ENCODE measurements around the gene DENND1B.
"Not testable (repeated sequence)": the region's sequence is repeated elsewhere in the genome, so short reads cannot be mapped to it uniquely, and the experiment has no call there.

The DENND1B gene

DNA sequence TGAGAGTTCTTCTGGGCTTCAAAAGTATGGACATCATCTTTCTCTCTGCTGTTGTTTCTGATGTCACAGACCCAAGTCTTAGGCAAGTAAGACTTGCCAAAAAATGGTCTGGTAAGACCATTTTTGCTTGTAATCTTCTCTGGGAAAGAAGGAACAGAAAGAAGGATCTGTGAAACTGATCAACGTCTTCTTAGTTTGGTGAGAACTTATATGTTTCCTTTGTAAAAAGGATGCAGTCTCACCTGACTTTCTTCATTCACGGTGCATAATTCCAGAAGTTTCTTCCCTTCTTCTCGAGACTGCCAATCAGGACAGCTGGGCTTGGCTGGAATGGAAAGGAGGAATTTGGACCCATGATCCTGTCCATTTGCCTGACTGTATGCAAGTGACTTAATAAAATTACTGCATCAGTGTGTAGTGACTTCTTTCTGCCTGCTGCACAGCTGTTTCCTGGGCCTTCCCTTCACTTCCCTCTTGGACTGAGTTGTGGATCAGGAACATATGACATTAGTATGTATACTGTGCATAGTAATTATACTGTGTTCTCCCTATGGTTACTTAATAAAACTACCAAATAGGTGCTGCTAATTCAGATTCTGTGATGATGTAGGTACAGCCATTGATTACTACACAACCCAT, 7.6 kb upstream of the DENND1B start:
- DNase-seq: no peak

GRCh38 chr1:197781968-197782721, 6.9 kb upstream of the DENND1B start:
- DNase-seq: no peak

GRCh38 chr1:197779921-197780320, 4.6 kb upstream of the DENND1B start:
- DNase-seq: no peak

- DNase-seq: no peak
Observed at GRCh38 chr1:197778366-197778945, 3.2 kb upstream of the DENND1B start.

DNA sequence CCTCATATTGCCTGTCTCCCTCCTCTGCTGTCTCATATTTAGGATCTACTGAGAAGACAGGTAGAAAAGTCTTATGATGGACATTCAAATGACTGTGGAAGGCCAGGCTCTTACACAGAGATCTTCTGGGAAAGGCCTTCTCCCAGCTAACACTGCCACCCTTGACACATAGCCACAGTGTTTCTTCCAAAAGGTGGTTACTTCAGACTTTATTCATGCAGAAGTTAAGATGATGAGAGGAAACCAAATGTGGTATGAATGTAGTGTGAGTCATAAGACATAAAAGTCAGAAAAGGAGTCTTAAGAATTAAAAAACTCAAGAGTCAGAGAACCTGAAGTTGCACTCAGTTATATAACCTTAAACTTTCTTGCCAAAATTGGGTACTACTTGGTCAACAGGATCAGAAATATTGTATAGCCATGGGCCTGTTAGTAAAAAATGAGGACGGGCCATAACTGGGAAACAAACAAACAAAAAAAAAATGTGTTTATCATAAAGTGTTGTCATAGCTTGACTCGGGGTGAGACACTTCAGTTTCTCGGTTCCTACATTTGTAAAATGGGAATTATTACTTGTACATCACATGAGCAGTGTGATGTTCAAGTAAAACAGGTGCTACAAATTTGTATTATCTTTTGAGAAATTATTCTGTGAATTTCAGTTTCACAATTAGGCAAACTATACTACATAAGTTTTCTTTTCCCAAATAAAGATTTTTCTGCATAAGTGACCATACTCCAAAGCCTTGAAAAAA, 1.2 kb upstream of the DENND1B start:
- DNase-seq: no peak

GRCh38 chr1:197774466-197775281, 606 bp downstream of the DENND1B start:
- peak; percentile 42 for DNase-seq

DNA sequence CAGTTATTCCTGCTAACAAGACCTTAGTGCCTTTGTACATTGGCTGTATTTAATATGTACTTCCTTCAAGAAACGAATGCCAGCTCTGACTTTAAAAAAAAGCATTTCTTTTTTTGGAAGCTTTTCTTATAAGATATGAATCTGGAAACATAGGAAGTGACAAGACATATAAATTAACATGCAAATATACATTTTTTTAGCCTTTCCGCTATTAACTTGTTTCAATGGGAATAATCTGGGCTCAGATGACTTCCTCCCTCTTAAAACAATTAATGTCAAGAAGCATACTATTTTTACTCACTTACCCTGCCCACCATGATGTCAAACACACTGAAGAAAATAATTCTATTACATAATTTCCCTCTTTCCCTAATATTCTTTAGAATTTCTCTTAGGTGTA, 1.4 kb downstream of the DENND1B start:
- DNase-seq: no peak

DNA sequence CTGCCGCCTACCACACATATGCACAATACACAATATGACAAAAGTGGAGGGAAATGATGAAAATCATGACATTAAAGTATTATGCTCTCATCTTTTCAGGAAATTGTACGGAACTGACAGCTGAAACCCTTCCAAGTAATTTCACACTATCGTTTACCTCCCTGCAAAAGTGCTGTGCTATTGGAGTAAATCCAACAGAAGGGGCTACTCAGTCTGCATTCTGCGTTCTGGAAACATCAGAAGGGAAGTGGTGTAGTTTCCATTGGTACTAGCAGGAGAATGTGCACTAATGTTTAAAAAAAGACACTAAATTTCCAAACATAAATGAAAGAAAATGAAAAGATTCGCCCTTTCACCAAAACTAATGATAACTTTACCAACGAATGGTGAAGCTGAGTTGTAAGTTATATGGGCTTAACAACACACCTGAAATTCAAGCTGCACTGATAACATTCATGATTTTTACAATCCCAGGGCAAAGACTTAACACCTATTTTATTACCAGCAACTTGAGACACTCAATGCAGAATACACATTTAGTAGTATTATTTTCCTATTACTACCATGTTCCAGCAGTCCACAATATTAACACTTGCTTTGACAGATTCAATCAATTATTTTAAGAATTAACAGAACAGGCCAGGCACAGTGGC, 3.2 kb downstream of the DENND1B start:
- no peak for DNase-seq

DNA sequence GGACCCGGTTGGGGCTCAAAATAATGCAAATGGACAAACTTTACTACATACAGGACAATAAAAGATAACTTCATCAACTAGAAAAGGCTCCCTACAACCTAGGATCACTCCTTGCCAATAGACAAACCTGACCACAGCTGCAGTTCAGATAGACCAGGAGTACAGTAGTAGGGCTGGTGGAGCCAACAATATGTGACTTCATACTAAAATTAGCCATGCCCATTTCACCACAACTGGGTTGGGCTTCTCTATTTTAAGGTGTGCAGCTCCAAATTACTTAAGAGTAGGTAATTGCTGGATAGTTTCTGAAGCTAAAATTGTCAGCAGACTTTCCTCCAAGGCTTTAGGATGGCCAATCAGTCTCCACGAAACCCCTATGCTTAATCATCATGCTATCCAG, 3.9 kb downstream of the DENND1B start:
- DNase-seq: no peak

GRCh38 chr1:197770243-197770642, 5.0 kb downstream of the DENND1B start:
- DNase-seq: no peak

GRCh38 chr1:197769287-197769686, 6.0 kb downstream of the DENND1B start:
- no peak for DNase-seq

GRCh38 chr1:197768014-197768805, 7.1 kb downstream of the DENND1B start:
- DNase-seq: no peak

GRCh38 chr1:197763769-197764168, 11.5 kb downstream of the DENND1B start:
- no peak for DNase-seq

DNA sequence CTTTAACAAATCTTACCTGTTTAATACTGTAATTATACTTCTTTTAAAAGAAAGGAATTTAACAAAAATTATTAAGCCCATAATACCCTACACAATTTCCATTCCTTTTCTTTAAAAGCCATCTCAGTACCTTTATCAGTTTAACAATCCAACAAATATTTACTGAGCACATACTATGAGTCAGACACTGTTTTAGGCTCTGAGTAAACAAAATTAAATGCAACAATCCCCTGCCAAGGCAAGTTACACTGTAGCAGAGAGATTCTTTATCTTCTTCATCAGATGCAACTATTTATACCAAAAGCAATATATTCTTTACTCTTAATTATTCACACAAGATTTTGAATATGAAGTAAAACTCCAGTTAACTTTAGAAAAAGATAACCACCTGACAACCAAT, 12.0 kb downstream of the DENND1B start:
- no peak for DNase-seq

- no peak for DNase-seq
Observed at GRCh38 chr1:197761654-197762053, 13.6 kb downstream of the DENND1B start.

DNA sequence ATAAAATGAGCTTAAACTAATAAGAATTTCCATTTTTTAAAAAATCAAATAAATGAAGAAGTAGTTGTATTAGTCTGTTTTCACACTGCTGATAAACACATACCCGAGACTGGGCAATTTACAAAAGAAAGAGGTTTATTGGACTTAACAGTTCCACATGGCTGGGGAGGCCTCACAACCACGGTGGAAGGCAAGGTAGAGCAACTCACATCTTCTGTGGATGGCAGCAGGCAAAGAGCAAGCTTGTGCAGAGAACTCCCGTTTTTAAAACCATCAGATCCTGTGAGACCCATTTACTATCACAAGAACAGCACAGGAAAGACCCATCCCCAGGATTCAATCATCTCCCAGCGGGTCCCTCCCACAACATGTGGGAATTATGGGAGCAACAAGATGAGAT, 19.7 kb downstream of the DENND1B start:
- DNase-seq: not testable (repeated sequence)

DNA sequence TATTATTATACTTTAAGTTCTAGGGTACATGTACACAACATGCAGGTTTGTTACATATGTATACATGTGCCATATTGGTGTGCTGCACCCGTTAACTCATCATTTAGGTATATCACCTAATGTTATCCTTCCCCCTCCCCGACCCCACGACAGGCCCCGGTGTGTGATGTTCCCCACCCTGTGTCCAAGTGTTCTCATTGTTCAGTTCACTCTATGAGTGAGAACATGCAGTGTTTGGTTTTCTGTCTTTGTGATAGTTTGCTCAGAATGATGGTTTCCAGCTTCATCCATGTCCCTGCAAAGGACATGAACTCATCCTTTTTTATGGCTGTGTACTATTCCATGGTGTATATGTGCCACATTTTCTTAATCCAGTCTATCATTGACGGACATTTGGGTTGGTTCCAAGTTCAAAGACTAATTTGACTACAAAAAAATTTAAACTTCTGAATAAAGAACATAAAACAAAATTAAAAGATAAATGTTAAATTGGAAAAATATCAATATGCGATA, 22.6 kb downstream of the DENND1B start:
- not testable (repeated sequence) for DNase-seq

GRCh38 chr1:197750366-197750765, 24.9 kb downstream of the DENND1B start:
- no peak for DNase-seq

DNA sequence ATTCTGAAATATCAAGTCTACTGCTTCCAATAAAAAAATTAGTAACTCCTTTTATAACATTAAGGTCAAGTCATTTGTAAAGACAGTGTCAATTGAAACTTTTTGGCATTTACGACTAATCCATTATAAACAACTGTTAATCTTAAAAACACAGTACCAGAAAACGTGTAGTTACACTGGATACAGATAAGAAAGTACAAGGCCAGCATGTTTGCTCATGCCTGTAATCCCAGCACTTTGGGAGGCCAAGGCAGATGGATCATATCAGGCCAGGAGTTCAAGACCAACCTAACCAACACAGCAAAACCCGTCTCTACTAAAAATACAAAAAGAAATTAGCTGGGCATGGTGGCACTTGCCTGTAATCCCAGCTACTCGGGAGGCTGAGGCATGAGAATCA, 29.4 kb downstream of the DENND1B start:
- no peak for DNase-seq

GRCh38 chr1:197744979-197745378, 30.3 kb downstream of the DENND1B start:
- DNase-seq: no peak

DNA sequence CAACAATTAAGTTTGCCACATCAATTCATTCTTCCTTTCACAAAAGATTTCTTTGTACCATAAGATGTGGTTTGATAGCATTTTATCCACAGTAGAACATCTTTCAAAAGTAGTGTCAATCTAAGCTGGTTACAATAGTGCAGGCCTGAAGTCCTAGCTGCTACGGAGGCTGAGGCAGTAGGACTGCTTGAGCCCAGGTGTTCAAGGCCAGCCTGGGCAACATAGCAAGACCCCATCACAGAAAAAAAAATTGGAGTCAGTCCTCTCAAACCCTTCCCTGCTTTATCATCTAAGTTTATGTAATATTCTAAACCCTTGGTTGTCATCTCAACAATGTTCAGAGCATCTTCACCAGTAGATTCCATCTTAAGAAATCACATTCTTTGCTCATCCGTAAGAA, 31.7 kb downstream of the DENND1B start:
- no peak for DNase-seq
